ENCODE results near the gene SH3TC1. TPM values are rescaled to one million over a fixed set of nuclear protein-coding genes. Genes with fewer than 3 reads are reported as not detected.
A peak's percentile ranks its signal among the peaks of the same experiment; 100 is the strongest.

Gene SH3TC1
- total RNA-seq, 6 donors from 2014 or later = 34.1 to 193 (median 81.4) TPM

GRCh38 chr4:8156617-8157016 lies 42.5 kb upstream of the SH3TC1 start:
- H3K4me3 ChIP-seq = no peak overlapping the region
- WGBS, 2 donors = 69% methylated on average over 5 of the region's 8 CpGs; no CpG with 5 or more reads in 1 of the 2 donors
- no peak for DNase-seq
- H3K9me3 ChIP-seq = no peaks in the 10 kb centered on the region
- H3K36me3 ChIP-seq = no peaks in the 10 kb centered on the region
- TF ChIP-seq POLR2A (IDR thresholded peaks at IDR 0.05) = no peak
- peak in 1 of 2 donors; percentile 13 for TF ChIP-seq POLR2AphosphoS5 (IDR thresholded peaks at IDR 0.05)
- no peak for ATAC-seq (ENCODE audit: low FRiP score in 2 of 2)
- no peak overlapping the region for H3K27ac ChIP-seq
- peaks cover 19 to 26% (median 21%) of the 10 kb centered on the region in 4 donors for H3K4me1 ChIP-seq
- H3K27me3 ChIP-seq = peaks cover 0 to 11% (median 5%) of the 10 kb centered on the region in 4 donors

- DNase-seq = no peak
- peak overlapping the region; percentile 73 to 90 (median 81) for H3K4me3 ChIP-seq
- peaks cover 19 to 26% (median 21%) of the 10 kb centered on the region in 4 donors for H3K4me1 ChIP-seq
- TF ChIP-seq EP300 (IDR thresholded peaks at IDR 0.05) = no peak
- H3K27me3 ChIP-seq = peaks cover 0 to 11% (median 5%) of the 10 kb centered on the region in 4 donors
- ATAC-seq (ENCODE audit: low FRiP score in 2 of 2) = no peak
- no peaks in the 10 kb centered on the region for H3K36me3 ChIP-seq
- peak overlapping the region in 2 of 4 donors; percentile 24 to 35 for H3K27ac ChIP-seq
- 20 to 27% methylated on average over 12 to 15 of the region's 15 CpGs for WGBS, 2 donors
- no peaks in the 10 kb centered on the region for H3K9me3 ChIP-seq
These were observed 41.6 kb upstream of the SH3TC1 start for GRCh38 chr4:8157496-8157895.

- DNase-seq (peak in 1 of 2 donors; percentile 89), ATAC-seq (ENCODE audit: low FRiP score in 2 of 2) (peak in 1 of 2 donors; percentile 1)
- no peaks in the 10 kb centered on the region for H3K36me3 ChIP-seq
- H3K9me3 ChIP-seq = no peaks in the 10 kb centered on the region
- WGBS, 2 donors = 3% methylated on average over 53 of the region's 70 CpGs; no CpG with 5 or more reads in 1 of the 2 donors
- TF ChIP-seq CTCF (IDR thresholded peaks at IDR 0.05) (no peak), EP300 (IDR thresholded peaks at IDR 0.05) (no peak), POLR2A (IDR thresholded peaks at IDR 0.05) (no peak), POLR2AphosphoS5 (IDR thresholded peaks at IDR 0.05) (no peak)
- H3K4me1 ChIP-seq = peaks cover 19 to 26% (median 21%) of the 10 kb centered on the region in 4 donors
- H3K27me3 ChIP-seq = peaks cover 0 to 11% (median 5%) of the 10 kb centered on the region in 4 donors
- H3K4me3 ChIP-seq = peak overlapping the region; percentile 73 to 90 (median 81)
- H3K27ac ChIP-seq = peak overlapping the region in 3 of 4 donors; percentile 24 to 65 (median 35)
These were observed 41.0 kb upstream of the SH3TC1 start for GRCh38 chr4:8157944-8158709.

- peak within 1 kb of the TSS; percentile 24 to 72 (median 46) for H3K27ac ChIP-seq
- H3K27me3 ChIP-seq = peaks cover 0 to 11% (median 5%) of the 10 kb centered on the region in 4 donors
- ATAC-seq (ENCODE audit: low FRiP score in 2 of 2) (peak; percentile 98 to 99), DNase-seq (peak; percentile 98 to 100)
- H3K4me3 ChIP-seq = peak within 1 kb of the TSS; percentile 73 to 90 (median 81)
- TF ChIP-seq EP300 (IDR thresholded peaks at IDR 0.05) (no peak), POLR2A (IDR thresholded peaks at IDR 0.05) (peak in 2 of 4 donors; percentile 62 to 84), CTCF (IDR thresholded peaks at IDR 0.05) (peak in 4 of 6 experiments; percentile 29 to 60 (median 49)), POLR2AphosphoS5 (IDR thresholded peaks at IDR 0.05) (peak; percentile 53 to 70)
- 1% methylated on average over 55 of the region's 96 CpGs; no CpG with 5 or more reads in 1 of the 2 donors for WGBS, 2 donors
- H3K36me3 ChIP-seq = no peaks in the 10 kb centered on the region
- H3K9me3 ChIP-seq = no peaks in the 10 kb centered on the region
- H3K4me1 ChIP-seq = peaks cover 19 to 26% (median 21%) of the 10 kb centered on the region in 4 donors
These were observed 40.2 kb upstream of the SH3TC1 start, which contains the start of gene ABLIM2 for GRCh38 chr4:8158710-8159536. Gene ABLIM2 (minus strand): TSS chr4:8158813. CDS start chr4:8158689, 124 bp downstream.

- DNase-seq (no peak), ATAC-seq (ENCODE audit: low FRiP score in 2 of 2) (no peak)
- Histone ChIP-seq H3K36me3 (no peaks in the 10 kb centered on the region), H3K4me3 (peak overlapping the region; percentile 73 to 90 (median 81)), H3K27me3 (peaks cover 0 to 11% (median 5%) of the 10 kb centered on the region in 4 donors), H3K27ac (peak overlapping the region in 1 of 4 donors; percentile 72), H3K4me1 (peaks cover 19 to 26% (median 21%) of the 10 kb centered on the region in 4 donors), H3K9me3 (no peaks in the 10 kb centered on the region)
- 28 to 36% methylated on average over 6 to 13 of the region's 13 CpGs for WGBS, 2 donors
- TF ChIP-seq EP300 (IDR thresholded peaks at IDR 0.05) = no peak
- no peak for TF ChIP-seq CTCF (IDR thresholded peaks at IDR 0.05)
- no peak for TF ChIP-seq POLR2A (IDR thresholded peaks at IDR 0.05)
These were observed 39.4 kb upstream of the SH3TC1 start for GRCh38 chr4:8159537-8160232.
